Measurements from ENCODE around the gene PPP1R9B.

The PPP1R9B gene

DNA sequence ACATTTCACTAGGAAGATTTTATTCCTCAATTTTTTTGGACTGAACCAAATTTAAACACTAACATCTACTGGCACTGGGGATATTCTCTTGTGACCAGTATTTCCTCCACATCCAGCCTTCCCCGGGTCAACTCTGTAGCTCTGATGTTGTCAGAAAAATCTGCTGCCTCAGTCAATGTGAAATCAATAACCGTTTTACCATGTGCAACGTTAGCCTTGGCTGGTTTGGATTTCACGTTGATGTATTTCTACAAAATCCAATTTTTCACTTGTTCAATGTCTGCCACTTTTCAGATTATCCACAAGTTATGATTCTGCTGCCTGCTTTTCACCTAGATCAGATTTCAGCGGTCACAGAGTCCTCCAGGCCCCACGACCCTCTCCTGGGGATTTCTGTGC lies 22.5 kb upstream of the PPP1R9B start:
- no peak for DNase-seq

DNA sequence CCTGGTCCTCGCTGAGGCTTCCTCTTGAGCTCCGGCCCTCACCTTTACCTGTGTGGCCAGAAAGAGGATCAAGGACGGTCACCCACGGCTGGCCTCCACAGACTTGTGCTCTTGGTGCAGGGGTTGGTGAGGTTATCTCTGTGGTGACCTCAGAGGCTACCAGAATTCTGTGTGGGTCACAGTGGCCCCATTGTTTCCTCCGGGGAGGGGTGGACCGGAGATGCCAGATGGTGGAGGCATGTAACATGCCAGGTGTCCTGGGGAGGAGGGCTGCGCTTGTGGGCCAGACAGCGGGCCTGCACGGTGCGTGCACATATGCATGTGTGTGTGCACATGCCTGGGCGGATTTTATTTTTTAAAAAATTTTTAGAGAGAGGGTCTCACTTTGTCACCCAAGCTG lies 21.7 kb upstream of the PPP1R9B start:
- no peak for DNase-seq

DNA sequence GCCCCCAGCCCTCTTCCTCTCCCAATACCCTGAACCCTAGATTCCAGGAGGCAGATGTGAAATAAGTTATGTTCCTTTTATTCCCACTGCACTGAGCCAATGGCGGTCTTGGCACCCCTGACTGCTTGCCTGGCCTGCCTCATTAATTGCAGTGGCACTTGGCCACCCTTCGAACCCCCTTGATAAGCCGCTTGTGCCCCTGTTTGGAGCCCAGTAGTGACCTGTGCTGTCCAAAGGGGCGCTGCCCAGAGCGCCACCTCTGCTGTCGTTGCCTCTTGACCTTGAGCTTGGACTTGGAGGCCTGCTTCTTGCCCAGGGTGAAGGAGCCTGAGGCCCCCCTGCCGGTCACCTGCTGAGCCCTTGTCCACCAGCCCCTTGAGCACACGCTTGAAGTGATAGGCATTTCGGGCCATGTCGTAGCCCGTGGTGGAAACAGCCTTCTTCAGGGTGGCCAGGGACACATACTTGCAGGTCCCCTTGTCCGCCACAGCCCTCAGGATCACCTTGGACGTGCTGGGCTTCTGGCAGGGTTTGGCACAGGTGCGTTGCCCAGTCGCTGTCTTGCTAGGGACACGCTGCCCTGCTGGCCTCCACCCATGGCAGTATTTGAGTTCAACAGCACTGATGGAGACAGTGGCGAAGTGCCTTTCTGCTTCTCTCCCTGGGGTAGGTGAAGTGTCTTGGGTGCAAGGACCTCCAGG lies 21.0 kb upstream of the PPP1R9B start:
- DNase-seq: no peak

DNA sequence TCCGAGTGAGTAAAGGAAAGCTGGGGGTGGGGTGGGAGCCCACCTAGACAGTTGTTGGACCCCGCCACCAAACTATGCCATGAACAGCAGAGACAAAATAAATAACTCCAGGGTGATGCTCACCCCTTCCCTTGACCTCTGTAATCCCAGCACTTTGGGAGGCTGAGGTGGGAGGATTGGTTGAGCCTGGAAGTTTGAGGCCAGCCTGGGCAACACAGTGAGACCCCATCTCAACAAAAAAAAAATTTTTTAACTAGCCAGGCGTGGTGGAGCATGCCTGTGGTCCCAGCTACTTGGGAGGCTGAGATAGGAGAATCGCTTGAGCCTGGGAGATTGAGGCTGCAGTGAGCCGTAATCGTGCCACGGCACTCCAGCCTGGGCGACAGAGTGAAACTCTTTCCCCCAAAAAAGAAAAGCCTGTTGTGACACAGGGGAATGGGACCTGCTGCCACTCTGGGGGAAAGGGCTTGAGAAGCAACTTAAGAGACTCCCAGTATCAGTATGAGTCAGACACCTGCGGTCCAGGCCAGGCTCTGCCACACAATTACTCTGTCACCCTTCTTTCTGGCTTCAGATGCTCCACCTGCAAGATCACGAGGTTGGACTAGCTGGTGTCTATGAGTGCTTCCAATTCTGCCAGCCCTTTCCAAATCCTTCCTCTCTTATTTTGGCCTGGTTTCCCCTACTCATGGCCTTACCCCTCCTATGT lies 20.3 kb upstream of the PPP1R9B start:
- DNase-seq: no peak

DNA sequence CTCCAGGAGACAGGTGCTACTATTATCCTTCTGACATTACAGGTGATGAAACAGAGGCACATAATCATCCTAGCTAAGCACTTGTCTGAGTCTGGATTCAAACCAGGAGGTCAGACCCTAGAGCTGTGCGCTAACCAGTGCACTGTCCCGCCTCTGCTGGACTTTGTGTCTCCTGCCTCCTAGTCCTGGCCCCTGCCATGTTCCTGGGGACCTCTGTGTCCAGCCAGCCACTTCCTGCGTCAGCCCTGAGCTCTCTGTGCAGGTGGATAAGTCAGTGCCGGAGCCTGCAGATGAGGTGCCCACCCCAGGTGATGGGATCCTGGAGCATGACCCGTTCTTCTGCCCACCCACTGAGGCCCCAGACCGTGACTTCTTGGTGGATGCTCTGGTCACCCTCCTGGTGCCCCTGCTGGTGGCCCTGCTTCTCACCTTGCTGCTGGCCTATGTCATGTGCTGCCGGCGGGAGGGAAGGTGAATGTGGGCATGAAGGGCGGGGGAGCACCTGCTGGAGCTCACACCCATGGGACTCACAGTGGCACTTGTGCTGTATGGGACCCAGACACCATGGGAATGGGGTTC lies 19.5 kb upstream of the PPP1R9B start:
- DNase-seq: no peak

DNA sequence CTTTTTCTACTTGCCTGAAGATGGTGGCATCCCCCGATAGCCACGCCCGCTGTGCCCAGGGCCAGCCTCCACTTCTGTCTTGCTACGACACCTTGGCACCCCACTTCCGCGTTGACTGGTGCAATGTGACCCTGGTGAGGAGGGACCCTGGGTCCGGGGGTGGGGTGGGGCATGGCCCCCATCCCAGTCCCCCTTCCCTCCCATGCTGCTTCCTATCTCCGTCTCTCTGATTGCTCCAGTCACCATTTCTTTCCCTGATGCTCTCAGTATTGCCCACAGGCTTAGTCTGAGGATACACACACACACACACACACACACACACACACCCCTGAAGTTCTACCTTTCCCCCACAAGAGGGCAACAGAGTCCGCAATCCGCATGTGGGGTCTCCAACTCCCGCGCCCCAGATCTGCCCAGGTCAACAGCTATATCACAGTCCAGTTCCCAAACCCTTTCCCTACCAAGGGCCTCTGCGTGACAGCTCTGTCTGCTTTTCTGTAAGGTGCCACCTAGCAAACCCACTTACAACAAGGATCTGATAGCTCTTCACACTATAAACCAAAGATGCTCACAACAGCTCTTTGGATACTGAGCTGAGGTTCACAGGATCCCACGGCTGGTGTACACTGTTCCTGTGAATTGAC lies 18.8 kb upstream of the PPP1R9B start:
- DNase-seq: peak; percentile 33 to 39

DNA sequence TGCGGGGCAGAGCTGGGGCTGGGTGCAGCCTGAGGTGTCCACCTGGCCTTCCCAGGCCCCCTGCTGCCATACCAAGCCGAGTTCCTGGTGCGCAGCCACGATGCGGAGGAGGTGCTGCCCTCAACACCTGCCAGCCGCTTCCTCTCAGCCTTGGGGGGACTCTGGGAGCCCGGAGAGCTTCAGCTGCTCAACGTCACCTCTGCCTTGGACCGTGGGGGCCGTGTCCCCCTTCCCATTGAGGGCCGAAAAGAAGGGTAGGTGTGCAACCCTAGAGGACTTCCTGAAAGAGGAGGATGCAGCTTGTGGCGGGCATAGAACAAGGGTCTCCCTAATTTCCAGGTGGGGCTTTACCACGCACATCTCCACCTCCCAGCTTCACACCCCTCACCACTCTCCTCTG lies 17.8 kb upstream of the PPP1R9B start:
- DNase-seq: no peak

DNA sequence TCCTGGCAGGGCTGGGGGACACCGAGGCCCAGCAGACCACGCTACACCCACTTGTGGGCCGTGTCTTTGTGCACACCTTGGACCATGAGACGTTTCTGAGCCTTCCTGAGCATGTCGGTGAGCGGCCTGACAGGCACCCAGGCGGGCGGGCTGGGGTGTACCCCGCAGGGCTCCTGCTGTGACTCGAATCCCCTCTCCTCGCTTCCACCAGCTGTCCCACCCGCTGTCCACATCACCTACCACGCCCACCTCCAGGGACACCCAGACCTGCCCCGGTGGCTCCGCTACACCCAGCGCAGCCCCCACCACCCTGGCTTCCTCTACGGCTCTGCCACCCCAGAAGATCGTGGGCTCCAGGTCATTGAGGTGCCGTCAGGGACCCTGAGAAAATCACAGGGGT lies 16.9 kb upstream of the PPP1R9B start:
- no peak for DNase-seq

DNA sequence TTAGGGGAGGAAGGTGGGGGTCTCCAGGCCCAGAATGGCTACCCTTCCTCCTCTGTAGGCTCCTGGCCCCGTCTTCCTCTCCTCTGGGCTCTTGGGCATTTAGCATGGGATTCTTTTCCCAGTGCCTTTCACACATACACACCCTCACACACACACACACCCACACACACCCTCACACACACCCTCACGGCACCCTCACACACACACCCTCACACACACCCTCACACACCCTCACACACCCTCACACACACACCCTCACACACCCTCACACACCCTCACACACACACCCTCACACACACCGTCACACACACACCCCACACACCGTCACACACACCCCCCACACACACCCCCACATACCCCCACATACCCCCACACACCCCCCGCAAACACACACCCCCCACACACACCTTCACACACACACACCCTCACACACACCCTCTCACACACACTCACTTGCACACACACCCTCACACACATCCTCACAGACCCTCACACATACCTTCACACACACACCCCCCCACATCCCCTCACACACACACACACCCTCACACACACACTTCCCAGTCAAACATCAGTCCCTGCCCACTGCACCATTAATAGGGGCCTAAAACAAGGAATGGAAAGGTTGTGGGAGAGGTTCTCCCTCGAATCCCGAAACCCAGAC lies 16.2 kb upstream of the PPP1R9B start:
- no peak for DNase-seq

DNA sequence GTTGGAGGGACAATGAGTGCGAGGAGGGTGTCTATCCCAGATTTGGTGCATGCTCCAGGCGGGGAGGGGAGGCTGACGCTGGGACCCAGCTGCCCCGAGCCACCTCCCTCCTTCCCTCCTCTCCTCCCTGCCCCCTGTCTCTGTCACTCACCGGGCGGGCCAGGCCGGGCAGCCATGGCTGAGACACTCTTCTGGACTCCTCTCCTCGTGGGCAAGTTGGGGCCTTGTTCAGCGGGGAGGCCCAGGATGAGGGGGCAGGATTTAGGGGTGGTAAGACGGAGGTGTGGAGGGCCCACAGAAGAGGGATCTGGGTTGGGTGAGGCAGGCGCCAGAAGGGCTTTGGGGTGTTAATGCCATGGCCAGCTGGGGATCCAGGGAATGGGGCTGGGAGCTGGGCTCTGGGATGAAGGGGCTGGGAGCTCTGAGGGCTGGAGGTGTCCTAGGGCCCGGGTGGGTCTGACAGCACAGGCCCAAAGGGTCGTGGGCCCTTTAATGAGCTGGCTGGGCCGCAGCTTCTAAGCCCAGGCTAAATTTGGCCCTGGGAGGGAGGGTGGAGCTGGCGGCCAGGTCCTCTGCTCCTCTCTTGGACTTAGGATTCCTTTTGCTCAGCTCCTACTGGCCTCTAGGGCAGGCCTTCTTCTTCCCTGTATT lies 15.5 kb upstream of the PPP1R9B start, which contains the start of gene SGCA:
Gene SGCA (plus strand): TSS at position 139 of the 651 bp plus-strand sequence. CDS start 36 bp downstream, at position 175.
- DNase-seq: no peak

DNA sequence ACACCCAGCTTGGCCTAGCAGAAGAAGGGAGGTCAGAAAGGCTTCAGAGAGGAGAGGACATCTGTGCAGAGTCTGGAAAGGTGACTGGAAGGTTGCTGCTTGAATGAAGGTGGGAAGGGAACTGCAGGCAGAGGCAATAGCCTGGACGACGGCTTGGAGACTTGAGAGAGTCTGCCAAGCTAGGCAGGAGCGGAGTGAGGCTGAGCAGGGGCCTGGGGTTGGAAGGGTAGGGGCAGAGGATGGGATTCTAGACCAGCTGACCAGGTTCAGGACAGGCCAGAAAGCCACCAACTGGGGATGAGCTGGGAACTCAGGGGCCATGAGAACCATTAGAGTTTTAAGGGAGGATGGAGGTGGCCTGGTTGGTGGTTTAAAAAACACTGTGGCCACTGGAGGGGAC lies 15.0 kb upstream of the PPP1R9B start:
- DNase-seq: no peak

DNA sequence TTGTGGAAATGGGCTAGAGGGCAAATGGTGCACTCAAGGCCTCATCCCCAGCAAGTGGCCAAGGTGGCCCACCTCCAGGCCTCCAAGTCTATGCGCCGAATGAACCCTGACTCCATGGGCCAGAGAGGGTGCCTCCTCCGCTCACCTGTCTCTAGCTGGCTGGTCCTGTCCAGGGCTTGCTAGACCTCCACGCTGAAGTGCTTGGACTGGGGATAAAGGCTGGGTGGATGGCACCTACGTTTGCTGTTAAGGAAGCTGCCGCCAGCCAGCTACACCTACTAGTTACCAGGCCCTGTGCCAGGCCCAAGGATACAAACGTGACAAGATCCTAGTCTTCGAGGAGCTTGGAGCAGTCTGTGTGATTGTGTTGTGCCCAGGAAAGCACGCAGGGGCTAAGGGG lies 14.6 kb upstream of the PPP1R9B start:
- DNase-seq: no peak

DNA sequence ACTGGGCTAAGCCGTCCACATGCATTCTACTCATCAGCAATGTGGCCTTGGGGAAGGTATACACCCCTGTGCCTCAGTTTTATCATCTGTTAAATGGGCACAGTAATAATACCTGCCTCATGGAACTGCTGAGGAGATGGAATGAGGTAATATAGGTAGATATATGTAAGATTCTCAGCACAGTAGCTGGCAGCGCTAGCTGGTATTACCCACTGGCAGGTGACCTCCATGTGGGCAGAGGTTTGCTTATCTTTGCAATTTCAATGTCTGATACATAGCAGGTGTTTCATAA lies 14.2 kb upstream of the PPP1R9B start:
- no peak for DNase-seq

DNA sequence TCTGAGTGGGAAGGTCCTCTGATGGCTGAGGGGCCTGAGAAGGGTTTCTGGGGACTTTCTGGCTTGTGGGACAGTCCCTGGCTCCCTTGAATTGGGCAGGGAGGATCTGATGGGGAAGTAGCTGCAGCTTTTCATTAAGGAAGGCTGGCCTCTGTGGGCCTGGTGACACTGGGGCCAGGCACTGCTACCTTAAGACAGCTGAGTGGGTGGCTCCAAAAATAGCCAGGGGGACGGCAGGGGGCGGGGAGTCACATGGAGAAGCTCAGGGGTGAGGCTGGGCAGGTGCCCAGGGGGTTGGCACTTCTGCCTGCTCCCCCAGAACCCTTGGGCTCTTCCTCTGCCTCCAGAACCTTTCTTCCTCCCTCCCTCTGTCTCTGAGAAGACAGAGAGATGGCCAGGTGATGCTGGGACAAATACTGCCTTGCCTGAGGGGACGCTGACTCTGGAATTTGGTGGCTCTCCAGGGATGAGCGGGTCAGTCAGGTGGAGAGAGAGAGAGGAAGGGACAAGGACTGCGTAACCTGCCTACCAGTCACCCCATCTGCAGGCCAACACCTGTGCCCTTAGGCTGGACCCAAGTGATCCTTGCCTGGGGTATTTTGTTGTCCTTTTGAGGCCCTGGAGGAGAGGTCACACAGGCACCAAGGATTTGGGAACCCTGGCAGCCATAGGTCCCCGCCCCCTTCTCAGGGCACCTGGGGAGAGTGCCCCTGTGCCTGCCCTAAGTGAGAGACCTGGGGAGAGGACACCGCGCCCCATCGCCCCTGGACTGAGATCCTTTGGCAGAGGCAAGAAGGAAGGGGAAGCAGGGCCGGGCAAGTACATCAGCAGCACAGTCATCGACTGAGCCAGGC lies 13.6 kb upstream of the PPP1R9B start:
- DNase-seq: no peak

DNA sequence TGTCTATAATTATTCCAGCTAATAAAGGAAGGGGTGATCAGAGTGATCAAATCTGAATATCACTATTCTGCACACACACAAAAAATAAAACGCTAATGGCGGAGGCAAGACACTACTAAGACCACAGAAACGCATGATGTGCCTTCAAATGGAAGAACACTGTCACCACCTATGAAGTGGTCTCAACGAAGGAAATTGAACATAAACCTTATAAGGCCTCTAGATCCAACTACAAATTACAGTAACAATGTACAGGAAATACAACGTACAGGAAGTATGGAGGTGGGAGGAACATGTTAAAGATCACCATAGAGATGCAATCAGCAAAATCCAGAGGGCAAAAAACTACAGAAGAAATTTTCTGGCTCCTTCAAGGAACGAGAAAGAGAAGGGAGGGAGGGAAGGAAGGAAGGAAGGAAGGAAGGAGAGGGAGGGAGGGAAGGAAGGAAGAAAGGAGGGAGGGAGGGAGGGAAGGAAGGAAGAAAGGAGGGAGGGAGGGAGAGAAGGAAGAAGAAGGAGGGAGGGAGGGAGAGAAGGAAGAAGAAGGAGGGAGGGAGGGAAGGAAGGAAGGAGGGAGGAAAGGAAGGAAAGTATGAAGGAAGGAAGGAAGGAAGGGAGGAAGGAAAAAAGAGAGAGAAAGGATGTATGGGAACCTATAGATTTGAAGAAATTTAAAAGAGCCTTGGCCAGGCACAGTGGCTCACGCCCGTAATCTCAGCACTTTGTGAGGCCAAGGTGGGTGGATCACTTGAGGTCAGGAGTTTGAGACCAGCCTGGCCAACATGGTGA lies 12.2 kb upstream of the PPP1R9B start:
- no peak for DNase-seq

DNA sequence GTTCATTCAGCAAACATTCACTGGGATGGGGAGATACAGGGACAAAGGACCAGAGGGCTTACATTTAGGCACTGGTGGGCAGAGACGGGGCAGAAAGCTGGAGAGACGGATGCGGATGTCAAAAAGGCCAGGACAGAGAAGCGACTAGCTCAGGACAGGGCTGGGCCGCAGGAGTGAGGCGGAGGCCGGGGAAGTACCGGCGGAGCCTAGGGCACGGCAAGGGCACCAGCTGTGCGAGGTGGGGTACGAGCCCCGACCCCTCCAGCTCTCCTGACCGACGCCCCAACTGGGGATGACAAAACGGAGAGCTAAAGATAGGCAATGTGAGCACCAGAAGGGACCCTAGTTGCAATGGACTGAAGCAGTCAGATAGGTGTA lies 11.4 kb upstream of the PPP1R9B start:
- DNase-seq: no peak

DNA sequence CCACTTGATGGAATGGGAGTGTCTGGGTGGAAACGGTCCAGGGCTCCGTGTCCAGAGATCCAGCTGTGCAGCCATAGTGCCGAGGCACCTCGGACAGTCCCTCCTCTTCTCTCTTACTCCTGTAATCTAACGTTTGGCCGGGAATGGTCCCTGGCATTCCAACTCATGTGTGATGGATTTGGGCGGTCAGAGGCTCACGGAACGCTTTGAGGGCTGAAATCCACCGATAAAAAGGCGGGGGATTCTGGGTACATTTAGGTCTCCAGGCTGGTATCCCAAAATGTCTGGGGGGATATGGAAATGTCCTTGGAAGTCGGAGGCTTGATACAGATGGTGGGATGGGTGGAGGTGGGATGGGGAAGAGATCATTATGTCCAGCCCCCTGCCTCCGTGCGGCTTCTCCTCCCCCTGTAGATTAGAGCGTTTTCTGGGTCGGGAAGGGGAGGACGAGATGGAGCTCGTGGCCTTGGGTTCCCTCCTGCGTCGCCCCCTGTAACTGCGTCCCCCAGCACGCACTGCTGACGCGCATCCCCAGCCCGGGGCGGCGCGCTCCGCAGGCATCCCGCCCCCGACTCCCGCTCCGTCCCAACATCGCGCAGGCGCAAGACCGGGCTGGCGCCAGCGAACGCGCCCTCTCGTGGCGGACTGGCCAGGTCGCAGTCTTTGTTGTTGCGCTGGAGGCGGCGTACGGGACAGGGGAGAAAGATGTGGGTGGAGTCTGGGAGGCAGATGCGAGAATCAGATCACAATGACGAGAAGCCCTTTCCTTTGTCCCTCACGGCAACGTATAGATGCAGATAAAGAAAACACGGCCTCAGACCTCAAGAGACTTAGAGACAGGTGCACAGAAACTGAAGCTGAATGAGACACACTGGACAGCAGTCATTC lies 10.8 kb upstream of the PPP1R9B start:
- peak; percentile 93 for DNase-seq

DNA sequence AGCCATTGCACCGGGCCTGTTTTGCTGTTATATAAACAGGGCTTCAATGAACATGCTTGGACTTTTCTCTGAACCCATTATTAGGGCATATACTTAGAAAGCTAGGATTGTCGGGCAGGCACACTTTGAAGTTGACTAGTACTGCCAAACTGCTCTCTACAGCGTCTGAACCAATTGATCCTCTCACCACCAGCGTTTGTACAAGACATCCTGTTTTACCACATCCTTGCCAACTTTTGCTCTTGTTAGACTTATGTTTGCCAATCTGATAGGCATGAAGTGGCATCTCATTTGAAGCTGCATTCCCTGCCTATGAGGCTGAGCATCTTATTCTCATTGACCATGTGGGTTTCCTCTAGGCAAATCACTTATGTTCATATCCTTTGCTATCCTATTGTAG lies 7.4 kb upstream of the PPP1R9B start:
- DNase-seq: no peak

DNA sequence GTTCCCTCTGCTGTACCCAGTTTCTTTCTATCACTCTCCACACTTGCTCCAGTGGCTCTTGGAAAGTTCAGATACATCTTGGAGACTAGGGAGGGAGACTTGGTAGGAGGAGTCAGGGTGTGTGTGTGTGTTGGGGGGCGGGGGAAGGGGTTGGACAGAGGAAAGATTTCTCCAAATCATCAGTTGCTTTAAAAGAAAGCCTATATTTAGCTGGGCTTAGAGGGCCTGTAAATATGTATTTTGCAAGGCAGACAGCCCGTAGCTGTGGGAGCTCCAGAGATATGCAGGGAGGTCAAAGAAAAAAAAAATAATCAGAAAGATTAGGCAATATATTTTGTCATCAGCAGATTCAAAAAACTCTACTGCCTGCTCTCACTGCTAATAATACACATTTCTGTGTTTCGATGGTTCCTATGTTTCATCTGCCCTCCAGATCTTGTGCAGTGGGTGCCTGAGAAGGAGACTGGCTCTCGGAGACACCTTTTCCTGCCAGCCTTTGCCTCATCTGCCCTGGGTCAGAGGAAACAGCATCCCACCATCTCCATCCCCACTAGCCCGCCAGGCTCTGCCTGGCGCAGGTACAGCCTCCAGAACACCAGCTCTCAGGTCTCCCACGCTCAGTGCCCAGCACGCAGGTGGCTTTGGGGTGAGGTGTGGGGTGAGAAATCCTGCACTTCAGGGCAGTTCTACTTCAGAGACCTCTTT lies 4.8 kb upstream of the PPP1R9B start:
- no peak for DNase-seq

Measured in activated CD4-positive, alpha-beta T cell treated with anti-CD3 and anti-CD28 coated beads, Interleukin-2, amount 50 U/mL, for 4 hours (primary cell).